Gastroesophageal sphincter (tissue), 4 donors: ENCODE data around the gene ANKRD9. TPM values are rescaled to one million over a fixed set of nuclear protein-coding genes. Genes with fewer than 3 reads are reported as not detected.

Source experiments
- ATAC-seq: fragments of 150-250 bp; one replicate; pipeline ENCODE4 v1.9.1; 2016; ENCODE audit warnings: mild to moderate bottlenecking, moderate library complexity
- H3K27ac ChIP-seq, 4 donors: fragments of 200-600 bp; sonication (generic) in 3 of 4; 1 replicate in 3 of 4; 2 replicates in 1 of 4; pipeline ENCODE4 v1.5.1; 2016 to 2019
- H3K27me3 ChIP-seq: fragments of 200-600 bp; sonication (generic); one replicate; pipeline ENCODE4 v1.5.1; 2019
- H3K36me3 ChIP-seq, 2 donors: fragments of 200-600 bp; sonication (generic); one replicate each; pipeline ENCODE4 v1.5.1; 2019; ENCODE audit warnings: control low read depth in 1 of 2
- H3K4me1 ChIP-seq, 3 donors: fragments of 200-600 bp; sonication (generic); 1 replicate in 2 of 3; 2 replicates in 1 of 3; pipeline ENCODE4 v1.5.1; 2016 to 2019; ENCODE audit warnings: control low read depth in 2 of 3
- H3K4me3 ChIP-seq, 2 donors: fragments of 200-600 bp; sonication (generic); one replicate each; pipeline ENCODE4 v1.5.1; 2019; ENCODE audit warnings: mild to moderate bottlenecking in 1 of 2, moderate library complexity in 1 of 2
- H3K9me3 ChIP-seq, 3 donors: fragments of 200-600 bp; sonication (generic); one replicate each; pipeline ENCODE4 v1.5.1; 2017 to 2019; ENCODE audit warnings: control low read depth in 2 of 3
- EP300 ChIP-seq: sonication (generic); formaldehyde crosslinking; IDR thresholded peaks from one replicate; pipeline ENCODE4 v1.6.1; 2017; ENCODE audit warnings: antibody characterized with exemption, mild to moderate bottlenecking
- POLR2A ChIP-seq, 2 donors: fragments of 450-650 bp; IDR thresholded peaks; one replicate each; pipeline ENCODE4 v1.6.1; 2017; ENCODE audit warnings: antibody characterized with exemption in 2 of 2, mild to moderate bottlenecking in 2 of 2, moderate library complexity in 1 of 2
- POLR2AphosphoS5 ChIP-seq: sonication (generic); formaldehyde crosslinking; IDR thresholded peaks from one replicate; pipeline ENCODE4 v1.6.1; 2017; ENCODE audit warnings: antibody characterized with exemption
- WGBS, 2 donors: methylation state at CpG; one replicate each; pipeline ENCODE4 v1.1.5; 2018; ENCODE audit warnings: low coverage in 1 of 2; 5-methylcytosine and 5-hydroxymethylcytosine counted together
- total RNA-seq, 4 donors: library from RNA; depleted of rRNA; stranded (reverse); fragments of >200 nt; gene quantifications; one replicate each; pipeline ENCODE4 v1.1.0, GENCODE V29; 2016
- TF ChIP-seq, protein P1 (sequence below), 4 experiments: fragments of 200-600 bp in 2 of 4; fragments of 450-650 bp in 2 of 4; sonication (generic) in 1 of 4; IDR thresholded peaks; one replicate each; pipeline ENCODE4 v1.5.1; 2017 to 2019; ENCODE audit warnings: antibody characterized with exemption in 4 of 4, mild to moderate bottlenecking in 2 of 4, moderate library complexity in 2 of 4

The ANKRD9 gene
- total RNA-seq, 4 donors from 2014 or later, result 19.4 to 44.2 (median 31.3) TPM

DNA sequence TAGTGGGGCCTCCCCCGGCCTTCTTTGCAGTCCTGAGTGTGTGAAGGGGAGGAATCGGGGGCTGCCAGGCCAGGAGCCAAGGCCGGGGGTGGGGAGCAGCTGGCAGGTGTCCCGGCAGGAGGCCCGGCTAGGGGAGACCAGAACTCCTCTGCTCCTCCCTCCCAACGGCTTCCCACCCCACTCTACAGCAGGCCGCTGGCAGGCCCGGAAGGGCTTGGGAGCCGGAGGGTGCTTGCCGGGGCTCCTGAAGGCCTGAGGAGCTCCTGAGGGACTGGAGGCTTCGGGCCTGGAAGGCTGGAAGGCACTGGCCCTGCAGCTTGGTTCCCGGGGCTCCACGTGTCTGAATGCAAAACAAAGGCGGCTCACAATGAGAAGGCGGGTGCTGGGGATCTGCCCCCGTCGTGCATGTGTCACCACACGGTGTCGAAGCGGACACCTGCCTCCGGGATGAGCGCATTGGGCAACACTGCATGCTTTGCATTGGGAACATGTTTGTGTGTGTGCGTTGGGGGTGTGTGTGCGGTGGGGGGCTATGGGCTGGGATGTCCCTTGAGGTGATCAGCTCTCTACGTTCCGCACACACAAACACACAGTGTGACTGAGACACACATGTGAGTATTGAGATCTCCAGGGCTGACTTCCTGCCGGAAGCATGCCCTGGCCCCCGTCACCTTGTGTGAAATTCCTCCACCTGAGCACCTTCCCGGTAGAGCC, 30.9 kb upstream of the ANKRD9 start:
- Histone ChIP-seq H3K4me1 (peaks cover 0 to 19% (median 0%) of the 10 kb centered on the region in 3 donors), H3K27ac (no peak overlapping the region), H3K27me3 (peaks cover 64% of the 10 kb centered on the region), H3K9me3 (no peaks in the 10 kb centered on the region), H3K36me3 (no peaks in the 10 kb centered on the region), H3K4me3 (no peak overlapping the region)
- no peak for ATAC-seq
- TF ChIP-seq, protein P1, sequence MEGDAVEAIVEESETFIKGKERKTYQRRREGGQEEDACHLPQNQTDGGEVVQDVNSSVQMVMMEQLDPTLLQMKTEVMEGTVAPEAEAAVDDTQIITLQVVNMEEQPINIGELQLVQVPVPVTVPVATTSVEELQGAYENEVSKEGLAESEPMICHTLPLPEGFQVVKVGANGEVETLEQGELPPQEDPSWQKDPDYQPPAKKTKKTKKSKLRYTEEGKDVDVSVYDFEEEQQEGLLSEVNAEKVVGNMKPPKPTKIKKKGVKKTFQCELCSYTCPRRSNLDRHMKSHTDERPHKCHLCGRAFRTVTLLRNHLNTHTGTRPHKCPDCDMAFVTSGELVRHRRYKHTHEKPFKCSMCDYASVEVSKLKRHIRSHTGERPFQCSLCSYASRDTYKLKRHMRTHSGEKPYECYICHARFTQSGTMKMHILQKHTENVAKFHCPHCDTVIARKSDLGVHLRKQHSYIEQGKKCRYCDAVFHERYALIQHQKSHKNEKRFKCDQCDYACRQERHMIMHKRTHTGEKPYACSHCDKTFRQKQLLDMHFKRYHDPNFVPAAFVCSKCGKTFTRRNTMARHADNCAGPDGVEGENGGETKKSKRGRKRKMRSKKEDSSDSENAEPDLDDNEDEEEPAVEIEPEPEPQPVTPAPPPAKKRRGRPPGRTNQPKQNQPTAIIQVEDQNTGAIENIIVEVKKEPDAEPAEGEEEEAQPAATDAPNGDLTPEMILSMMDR (IDR thresholded peaks at IDR 0.05), result no peak
- TF ChIP-seq EP300 (no peak), POLR2A (IDR thresholded peaks at IDR 0.05) (no peak), POLR2AphosphoS5 (no peak)
- WGBS, 2 donors, result 66 to 77% methylated on average over 5 to 7 of the region's 29 CpGs

DNA sequence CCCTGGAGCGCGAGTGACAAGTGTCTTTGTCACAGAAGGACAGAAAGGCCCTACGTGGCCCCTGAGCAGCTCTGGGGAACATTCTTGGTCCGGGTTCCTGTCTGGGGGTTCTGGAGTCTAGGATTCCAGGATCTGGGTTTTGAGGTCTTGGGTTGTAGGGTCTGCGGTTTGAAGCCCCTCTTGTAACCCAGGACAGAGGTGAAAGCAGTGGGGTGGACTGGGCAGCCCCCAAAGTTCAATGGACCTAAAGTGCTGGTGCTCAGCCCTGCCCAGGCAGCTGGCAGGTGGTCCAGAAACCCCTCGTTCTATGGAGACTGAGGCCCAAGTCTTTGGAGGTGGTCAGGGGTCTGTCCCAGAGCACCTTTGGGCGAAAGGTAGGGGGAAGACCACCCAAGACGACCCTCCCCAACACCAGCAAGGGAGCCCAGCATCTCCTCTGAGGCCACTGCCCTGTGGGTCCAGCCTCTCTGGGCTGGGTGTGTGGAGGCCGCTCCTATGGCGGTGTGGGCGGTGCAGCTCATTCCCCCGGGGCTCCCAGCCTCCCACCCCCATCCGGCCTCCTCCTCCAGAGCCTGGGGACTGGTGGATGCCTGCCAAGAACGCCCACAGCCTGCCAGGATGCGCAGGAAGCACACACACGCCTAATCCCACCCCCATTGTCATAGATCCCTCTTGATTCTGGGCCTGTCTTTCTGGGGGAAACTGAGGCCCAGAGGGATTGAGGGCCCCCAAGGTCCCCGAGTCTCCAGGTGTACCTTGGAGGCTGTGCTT, 30.2 kb upstream of the ANKRD9 start:
- Histone ChIP-seq H3K9me3 (no peaks in the 10 kb centered on the region), H3K27ac (no peak overlapping the region), H3K36me3 (no peaks in the 10 kb centered on the region), H3K4me3 (no peak overlapping the region), H3K27me3 (peaks cover 56% of the 10 kb centered on the region), H3K4me1 (peaks cover 0 to 11% (median 0%) of the 10 kb centered on the region in 3 donors)
- WGBS, 2 donors, result 0% methylated on average over 1 of the region's 17 CpGs; no CpG with 5 or more reads in 1 of the 2 donors
- ATAC-seq, result no peak
- TF ChIP-seq EP300 (no peak), POLR2A (IDR thresholded peaks at IDR 0.05) (no peak), POLR2AphosphoS5 (no peak)
- TF ChIP-seq, protein P1 (IDR thresholded peaks at IDR 0.05), result no peak

DNA sequence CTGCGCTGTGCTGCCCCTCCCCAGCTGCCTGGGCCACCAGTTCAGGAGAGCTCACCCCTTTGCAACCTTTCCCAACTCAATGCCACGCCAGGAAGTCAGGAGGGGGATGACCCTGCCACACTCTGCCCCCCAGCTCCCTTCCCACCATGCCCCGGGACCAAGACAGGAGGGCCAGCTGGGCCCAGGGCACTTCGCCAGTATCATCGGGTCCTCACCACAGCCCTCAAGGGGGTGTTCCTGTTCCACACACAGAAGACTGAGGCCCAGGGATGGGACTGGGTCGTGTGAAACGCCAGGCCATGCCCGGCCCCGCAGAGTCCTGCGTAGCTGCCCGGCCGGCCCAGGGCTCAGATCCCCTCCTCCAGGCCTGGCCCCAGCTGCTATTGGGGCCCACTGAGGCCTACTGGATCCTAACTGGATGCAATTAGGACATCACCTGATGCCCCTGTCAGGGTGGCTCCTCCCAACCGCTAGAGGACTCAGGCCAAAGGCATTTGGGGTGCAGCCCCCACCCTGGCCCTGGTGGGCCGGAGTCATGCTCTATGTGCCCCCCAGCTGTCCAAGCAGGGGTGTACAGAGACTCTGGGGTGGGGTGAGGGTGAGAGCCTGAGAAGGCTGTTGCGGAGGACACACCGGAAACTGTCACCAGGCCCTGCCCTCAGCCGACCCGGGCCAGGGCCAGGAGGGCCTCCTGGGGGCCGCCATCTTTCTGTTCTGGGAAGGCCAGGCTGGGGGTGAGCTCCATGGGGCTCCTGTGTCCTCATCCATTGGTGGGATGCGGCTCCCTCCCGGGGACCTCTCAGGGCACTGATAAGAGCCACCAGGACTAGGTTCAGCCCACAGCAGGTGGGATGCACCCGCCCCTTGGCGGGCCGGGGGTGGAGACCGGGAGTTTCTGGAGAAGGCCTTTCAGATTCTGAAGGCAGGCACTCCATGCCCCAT, 29.3 kb upstream of the ANKRD9 start:
- Histone ChIP-seq H3K27me3 (peaks cover 48% of the 10 kb centered on the region), H3K9me3 (no peaks in the 10 kb centered on the region), H3K36me3 (no peaks in the 10 kb centered on the region), H3K4me3 (no peak overlapping the region), H3K4me1 (peaks cover 0 to 6% (median 0%) of the 10 kb centered on the region in 3 donors), H3K27ac (no peak overlapping the region)
- no peak for TF ChIP-seq EP300
- no peak for TF ChIP-seq POLR2AphosphoS5
- no peak for TF ChIP-seq POLR2A (IDR thresholded peaks at IDR 0.05)
- TF ChIP-seq, protein P1 (IDR thresholded peaks at IDR 0.05), result no peak
- 0% methylated on average over 1 of the region's 25 CpGs; no CpG with 5 or more reads in 1 of the 2 donors for WGBS, 2 donors
- ATAC-seq, result no peak

DNA sequence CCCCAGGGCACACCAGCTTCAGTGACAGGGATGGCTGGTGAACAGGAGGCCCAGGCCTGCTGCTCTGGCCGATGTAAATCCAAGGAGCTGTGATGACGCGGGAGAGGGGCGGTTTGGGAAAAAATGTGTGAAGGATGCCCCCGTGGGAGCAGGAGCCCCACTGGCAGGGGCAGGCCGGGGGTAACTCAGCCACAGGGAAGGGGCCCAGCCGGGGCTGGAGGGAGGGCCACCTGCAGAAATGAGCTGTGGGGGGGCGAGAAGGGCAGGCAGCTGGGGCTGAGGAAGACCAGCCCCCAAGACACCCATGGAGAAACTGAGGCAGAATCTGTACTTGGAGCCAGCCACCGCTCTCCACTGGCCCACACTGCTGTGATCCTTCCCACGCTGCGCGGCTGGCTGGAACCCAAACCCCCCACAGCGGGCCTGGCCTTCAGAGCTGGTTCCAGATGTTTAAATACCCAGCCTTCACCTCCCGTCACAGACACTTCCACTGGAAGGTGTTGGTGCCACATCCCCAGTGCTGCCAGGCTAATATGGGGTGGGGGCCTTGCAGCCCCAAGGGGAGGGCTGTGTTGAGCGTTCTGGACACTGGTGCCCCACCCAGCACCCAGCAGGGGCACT, 28.5 kb upstream of the ANKRD9 start:
- no peaks in the 10 kb centered on the region for H3K36me3 ChIP-seq
- no peak overlapping the region for H3K4me3 ChIP-seq
- H3K9me3 ChIP-seq, result no peaks in the 10 kb centered on the region
- H3K27ac ChIP-seq, result no peak overlapping the region
- 65 to 74% methylated on average over 7 to 9 of the region's 15 CpGs for WGBS, 2 donors
- TF ChIP-seq, protein P1 (IDR thresholded peaks at IDR 0.05), result no peak
- TF ChIP-seq POLR2AphosphoS5 (no peak), POLR2A (IDR thresholded peaks at IDR 0.05) (no peak), EP300 (no peak)
- H3K27me3 ChIP-seq, result peaks cover 40% of the 10 kb centered on the region
- peaks cover 0 to 6% (median 0%) of the 10 kb centered on the region in 3 donors for H3K4me1 ChIP-seq
- ATAC-seq, result no peak
